H1 (cell line): Measurements from ENCODE around the gene TEX44. TPM values are rescaled to one million over a fixed set of nuclear protein-coding genes. Genes with fewer than 3 reads are reported as not detected.
A peak's percentile ranks its signal among the peaks of the same experiment; 100 is the strongest.

Source experiments
- CTCF ChIA-PET: fragments of 300-600 bp; sonication (Branson Sonifier 250); formaldehyde crosslinking; loops from one replicate; lab custom pipeline; 2021; ENCODE audit not compliant: partially characterized antibody; lab: Charles Lee
- POLR2A ChIA-PET: fragments of 300-600 bp; sonication (Branson Sonifier 250); formaldehyde crosslinking; loops from one replicate; lab custom pipeline; 2021; ENCODE audit warnings: inconsistent platforms; ENCODE audit not compliant: partially characterized antibody; lab: Charles Lee
- DNase-seq, 2 experiments: peaks; one replicate each; pipeline versions ENCODE4 v3.0.0 to v3.0.0-alpha.2; 2010 to 2022; ENCODE audit warnings: low spot score in 2 of 2, low read depth in 1 of 2, mixed read lengths in 1 of 2
- FAIRE-seq: peaks from 2 replicates; lab custom pipeline; 2011; peaks lifted over from hg19 to GRCh38; lab: Jason Lieb, UNC
- H2AFZ ChIP-seq: 2 replicates; pipeline ENCODE4 v1.8.1; 2012; ENCODE audit warnings: low read length, inconsistent platforms
- H2AK5ac ChIP-seq: 2 replicates; pipeline ENCODE4 v1.6.1; 2013; ENCODE audit warnings: low read depth, low read length
- H2BK120ac ChIP-seq: replicated peaks from 2 replicates; pipeline ENCODE3; 2013; ENCODE audit warnings: low read depth, low read length, inconsistent platforms
- H2BK12ac ChIP-seq: 2 replicates; pipeline ENCODE4 v1.6.1; 2013; ENCODE audit warnings: low read depth, low read length
- H2BK15ac ChIP-seq: 2 replicates; pipeline ENCODE4 v1.6.1; 2013; ENCODE audit warnings: low read length
- H2BK20ac ChIP-seq: 2 replicates; pipeline ENCODE4 v1.6.1; 2013; ENCODE audit warnings: low read length
- H2BK5ac ChIP-seq: 2 replicates; pipeline ENCODE4 v1.6.1; 2013; ENCODE audit warnings: low read depth, low read length
- H3K14ac ChIP-seq: 2 replicates; pipeline ENCODE4 v1.6.1; 2013; ENCODE audit warnings: inconsistent platforms; ENCODE audit not compliant: insufficient read length
- H3K18ac ChIP-seq: 2 replicates; pipeline ENCODE4 v1.6.1; 2013; ENCODE audit warnings: low read length; ENCODE audit errors: extremely low read depth
- H3K23ac ChIP-seq: 2 replicates; pipeline ENCODE4 v1.6.1; 2013; ENCODE audit warnings: inconsistent platforms; ENCODE audit not compliant: insufficient read length
- H3K23me2 ChIP-seq: 2 replicates; pipeline ENCODE4 v1.6.1; 2013; ENCODE audit warnings: low read depth, low read length
- H3K27ac ChIP-seq: 2 replicates; pipeline ENCODE4 v1.6.1; 2011; ENCODE audit warnings: low read depth, low read length, inconsistent platforms
- H3K27me3 ChIP-seq, 4 experiments: replicated peaks in 1 of 4; 1 replicate in 1 of 4; 2 replicates in 3 of 4; pipeline versions ENCODE4 v1.6.1 to v1.8.1; 2011 to 2013; ENCODE audit warnings: low read length in 3 of 4, mild to moderate bottlenecking in 3 of 4, inconsistent platforms in 2 of 4, mixed read lengths in 2 of 4, moderate library complexity in 1 of 4; ENCODE audit not compliant: control insufficient read depth in 3 of 4, insufficient read depth in 3 of 4; ENCODE audit errors: extremely low read depth in 1 of 4
- H3K36me3 ChIP-seq, 4 experiments: 2 replicates each; pipeline versions ENCODE4 v1.6.1 to v1.8.1; 2011 to 2013; ENCODE audit warnings: mild to moderate bottlenecking in 4 of 4, low read length in 3 of 4, moderate library complexity in 2 of 4, control low read depth in 1 of 4, inconsistent platforms in 1 of 4; ENCODE audit not compliant: insufficient read depth in 4 of 4, control insufficient read depth in 2 of 4
- H3K4ac ChIP-seq: replicated peaks from 2 replicates; pipeline ENCODE3; 2013; ENCODE audit warnings: low read length, low read depth, mixed read lengths, inconsistent platforms; ENCODE audit not compliant: insufficient read length
- H3K4me1 ChIP-seq, 4 experiments: replicated peaks in 1 of 4; 1 replicate in 1 of 4; 2 replicates in 3 of 4; pipeline versions ENCODE4 v1.6.1 to v1.8.1; 2011 to 2013; ENCODE audit warnings: low read length in 3 of 4, inconsistent platforms in 2 of 4, mixed read lengths in 1 of 4; ENCODE audit not compliant: insufficient read depth in 4 of 4, control insufficient read depth in 3 of 4
- H3K4me2 ChIP-seq, 2 experiments: 2 replicates each; pipeline versions ENCODE4 v1.6.1 to v1.8.1; 2011 to 2013; ENCODE audit warnings: low read depth in 2 of 2, low read length in 2 of 2, control low read depth in 1 of 2, inconsistent platforms in 1 of 2, mild to moderate bottlenecking in 1 of 2; ENCODE audit not compliant: insufficient read depth in 1 of 2
- H3K4me3 ChIP-seq, 4 experiments: fragments of 200-600, 300-600 bp in 1 of 4; sonication (generic), shearing (Covaris generic), sonication (Bioruptor Twin) in 1 of 4; 2 replicates each; pipeline versions ENCODE4 v1.5.1 to v1.8.1; 2011 to 2016; ENCODE audit warnings: low read length in 4 of 4, low read depth in 3 of 4, control low read depth in 2 of 4, inconsistent platforms in 2 of 4, mild to moderate bottlenecking in 2 of 4, mixed read lengths in 1 of 4, moderate library complexity in 1 of 4; ENCODE audit not compliant: insufficient read depth in 2 of 4; ENCODE audit errors: extremely low read depth in 1 of 4
- H3K56ac ChIP-seq: replicated peaks from 2 replicates; pipeline ENCODE3; 2013; ENCODE audit warnings: low read depth, mild to moderate bottlenecking, mixed read lengths, low read length, inconsistent platforms; ENCODE audit not compliant: insufficient read length
- H3K79me1 ChIP-seq: 2 replicates; pipeline ENCODE4 v1.6.1; 2013; ENCODE audit warnings: low read depth, low read length, control low read depth
- H3K79me2 ChIP-seq, 2 experiments: 2 replicates each; pipeline versions ENCODE4 v1.6.1 to v1.8.1; 2012 to 2013; ENCODE audit warnings: low read length in 2 of 2, mild to moderate bottlenecking in 2 of 2, inconsistent platforms in 1 of 2; ENCODE audit not compliant: insufficient read depth in 2 of 2, control insufficient read depth in 1 of 2
- H3K9ac ChIP-seq, 4 experiments: replicated peaks in 1 of 4; 1 replicate in 1 of 4; 2 replicates in 3 of 4; pipeline versions ENCODE4 v1.6.1 to v1.8.1; 2011 to 2013; ENCODE audit warnings: low read depth in 3 of 4, low read length in 3 of 4, control low read depth in 2 of 4, mild to moderate bottlenecking in 2 of 4, moderate library complexity in 2 of 4, inconsistent platforms in 1 of 4; ENCODE audit errors: extremely low read depth in 1 of 4
- H3K9me3 ChIP-seq, 2 experiments: 2 replicates each; pipeline versions ENCODE4 v1.6.1 to v1.8.1; 2012 to 2013; ENCODE audit warnings: mild to moderate bottlenecking in 2 of 2, moderate library complexity in 2 of 2, control low read depth in 1 of 2, inconsistent platforms in 1 of 2, low read depth in 1 of 2, low read length in 1 of 2, mixed read lengths in 1 of 2; ENCODE audit not compliant: insufficient read depth in 2 of 2
- H4K20me1 ChIP-seq, 2 experiments: replicated peaks in 1 of 2; 2 replicates each; pipeline versions ENCODE3 to v1.8.1; 2011 to 2013; ENCODE audit warnings: inconsistent platforms in 2 of 2, low read length in 2 of 2, mild to moderate bottlenecking in 1 of 2; ENCODE audit not compliant: insufficient read depth in 2 of 2, control insufficient read depth in 1 of 2
- H4K5ac ChIP-seq: 2 replicates; pipeline ENCODE4 v1.6.1; 2013; ENCODE audit warnings: low read length, low read depth, mixed read lengths, inconsistent platforms; ENCODE audit not compliant: insufficient read length
- H4K8ac ChIP-seq: 2 replicates; pipeline ENCODE4 v1.8.0; 2013; ENCODE audit warnings: mild to moderate bottlenecking, moderate library complexity, low read length, inconsistent platforms; ENCODE audit not compliant: insufficient read depth; ENCODE audit errors: extremely low read depth
- H4K91ac ChIP-seq: replicated peaks from 2 replicates; pipeline ENCODE3; 2013; ENCODE audit warnings: low read length, mixed read lengths, inconsistent platforms; ENCODE audit not compliant: insufficient read length
- POLR2AphosphoS5 ChIP-seq: IDR thresholded peaks from 2 replicates; pipeline ENCODE4 v1.6.1; 2011; ENCODE audit warnings: low read depth, low read length
- WGBS, 2 experiments: shearing (Covaris generic) in 1 of 2; methylation state at CpG; one replicate each; pipeline versions ENCODE4 v1.1.6 to v1.1.7; 2013 to 2015; ENCODE audit warnings: low lambda C conversion rate in 2 of 2, mixed read lengths in 2 of 2, inconsistent platforms in 1 of 2, low coverage in 1 of 2, missing lambda C conversion rate in 1 of 2; ENCODE audit not compliant: insufficient replicate concordance in 2 of 2, insufficient coverage in 1 of 2, insufficient read length in 1 of 2; ENCODE audit errors: extremely low coverage in 1 of 2, missing lambda C conversion rate in 1 of 2; 5-methylcytosine and 5-hydroxymethylcytosine counted together
- polyA plus RNA-seq, 7 experiments: library from polyadenylated mRNA; depleted of rRNA in 3 of 7; stranded (reverse) in 5 of 7; unstranded in 2 of 7; fragments of >200 nt in 5 of 7; fragments of 200-250 nt in 2 of 7; gene quantifications; 1 replicate in 5 of 7; 2 replicates in 1 of 7; 4 replicates in 1 of 7; pipeline versions ENCODE4 v1.2.1 to v1.2.3, GENCODE V29; 2011 to 2013; ENCODE audit warnings: missing spikeins in 2 of 7, mixed read lengths in 2 of 7
- total RNA-seq: library from RNA; stranded (reverse); fragmentation: NEBNext Ultra II Directional; extraction: Animal tissue kit (Norgen Biotek cat#: 25700); gene quantifications from 2 replicates; pipeline ENCODE4 v1.2.1, GENCODE V29; 2021
- TF ChIP-seq, protein P1 (sequence below), 3 experiments: IDR thresholded peaks; 1 replicate in 2 of 3; 2 replicates in 1 of 3; pipeline versions ENCODE4 v1.5.1 to v1.6.1; 2011; ENCODE audit warnings: low read length in 3 of 3, mild to moderate bottlenecking in 3 of 3, inconsistent platforms in 2 of 3, low read depth in 1 of 3, moderate library complexity in 1 of 3; ENCODE audit not compliant: insufficient read depth in 1 of 3; ENCODE audit errors: control extremely low read depth in 1 of 3

The TEX44 gene
- total and polyA plus RNA-seq, 2 of the 8 experiments (the other 6 are each of a cell fraction or from before 2014, with no cell fraction given): not detected

DNA sequence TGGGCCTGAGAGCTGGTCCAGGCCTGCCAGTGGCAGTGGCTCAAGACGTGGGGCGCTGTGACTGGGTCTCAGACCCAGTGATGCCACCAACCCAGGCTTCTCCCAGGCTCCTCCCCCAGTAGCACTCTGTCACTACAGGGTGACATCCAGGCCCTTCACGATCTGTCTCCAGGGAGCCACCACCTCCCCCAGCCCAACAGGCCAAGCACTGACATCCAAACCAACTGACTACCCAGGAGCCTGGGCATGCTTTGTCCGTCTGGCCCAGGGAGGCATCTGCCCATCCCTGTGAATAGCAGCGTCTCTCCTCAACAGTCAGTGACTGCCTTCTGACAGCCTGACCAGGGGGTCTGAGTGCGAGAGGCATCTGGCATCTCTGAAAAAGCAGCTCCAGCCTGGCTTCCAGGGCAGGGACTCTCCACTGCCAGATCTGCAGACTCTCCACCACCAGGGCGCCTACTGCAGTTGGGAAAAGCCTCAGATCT, 13.0 kb downstream of the TEX44 start:
- Histone ChIP-seq H2BK5ac (0 out of 2 replicates have a peak overlapping the region, but pooled peaks have one; percentile 73), H2BK15ac (peak overlapping the region; percentile 97), H2BK12ac (peak overlapping the region; percentile 95), H3K56ac (no peak overlapping the region), H3K36me3 (no peaks in the 10 kb centered on the region), H2BK20ac (no peak overlapping the region), H3K27me3 (no peaks in the 10 kb centered on the region), H3K14ac (no peak overlapping the region), H3K4ac (peak overlapping the region; percentile 14), H3K27ac (peak overlapping the region; percentile 76; the same call in 1 of the 2 replicates), H2AK5ac (0 out of 2 replicates have a peak overlapping the region, but pooled peaks have one; percentile 82), H3K23me2 (peaks cover 5% of the 10 kb centered on the region; the same call in 1 of the 2 replicates), H3K79me2 (no peaks in the 10 kb centered on the region), H2BK120ac (peak overlapping the region; percentile 48), H3K4me2 (peak overlapping the region in 1 of 2 experiments; percentile 51; a peak in 2 of 4 replicates), H3K4me3 (no peak overlapping the region), H4K5ac (no peak overlapping the region), H3K23ac (no peak overlapping the region), H3K79me1 (no peaks in the 10 kb centered on the region), H3K4me1 (peaks cover 6 to 28% (median 19%) of the 10 kb centered on the region in 4 experiments), H3K9me3 (no peaks in the 10 kb centered on the region), H3K18ac (no peak overlapping the region; the same call in 1 of the 2 replicates), H4K91ac (peak overlapping the region; percentile 76), H4K20me1 (no peaks in the 10 kb centered on the region), H2AFZ (no peak overlapping the region), H4K8ac (no peak overlapping the region; the same call in 1 of the 2 replicates), H3K9ac (peak overlapping the region in 2 of 4 experiments; percentile 75 to 92; a peak in 3 of 7 replicates)
- ChIA-PET CTCF (interaction anchor here (0.6 to 12.6 kb wide), 11 partner anchors 11 to 189 kb away, joined by 3 to 513 read pairs (median 4); no protein-coding TSS in a partner anchor), POLR2A (interaction anchor here (0.7 to 16.4 kb wide), 17 partner anchors 8 to 141 kb away, joined by 3 to 223 read pairs (median 7); partner anchors contain the start of genes NCL and PTMA)
- WGBS, 2 experiments: 90% methylated on average over 7 of the region's 7 CpGs; no CpG with 5 or more reads in 1 of the 2 experiments
- FAIRE-seq (no peak), DNase-seq (no peak)
- 0 out of 2 replicates have a peak, but pooled peaks have one; percentile 20 for TF ChIP-seq POLR2AphosphoS5
- TF ChIP-seq, protein P1, sequence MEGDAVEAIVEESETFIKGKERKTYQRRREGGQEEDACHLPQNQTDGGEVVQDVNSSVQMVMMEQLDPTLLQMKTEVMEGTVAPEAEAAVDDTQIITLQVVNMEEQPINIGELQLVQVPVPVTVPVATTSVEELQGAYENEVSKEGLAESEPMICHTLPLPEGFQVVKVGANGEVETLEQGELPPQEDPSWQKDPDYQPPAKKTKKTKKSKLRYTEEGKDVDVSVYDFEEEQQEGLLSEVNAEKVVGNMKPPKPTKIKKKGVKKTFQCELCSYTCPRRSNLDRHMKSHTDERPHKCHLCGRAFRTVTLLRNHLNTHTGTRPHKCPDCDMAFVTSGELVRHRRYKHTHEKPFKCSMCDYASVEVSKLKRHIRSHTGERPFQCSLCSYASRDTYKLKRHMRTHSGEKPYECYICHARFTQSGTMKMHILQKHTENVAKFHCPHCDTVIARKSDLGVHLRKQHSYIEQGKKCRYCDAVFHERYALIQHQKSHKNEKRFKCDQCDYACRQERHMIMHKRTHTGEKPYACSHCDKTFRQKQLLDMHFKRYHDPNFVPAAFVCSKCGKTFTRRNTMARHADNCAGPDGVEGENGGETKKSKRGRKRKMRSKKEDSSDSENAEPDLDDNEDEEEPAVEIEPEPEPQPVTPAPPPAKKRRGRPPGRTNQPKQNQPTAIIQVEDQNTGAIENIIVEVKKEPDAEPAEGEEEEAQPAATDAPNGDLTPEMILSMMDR (IDR thresholded peaks at IDR 0.05; ENCODE audit: control extremely low read depth in 1 of 3, insufficient read depth in 1 of 3, low read depth in 1 of 3, low read length in 3 of 3): no peak
